OCI-LY3 (cell line): ENCODE measurements around the gene RTTN.
A peak's percentile ranks its signal among the peaks of the same experiment; 100 is the strongest.

Experiments
- H2AFZ ChIP-seq: fragments of 200-600, 300-600 bp; shearing (Covaris generic); 2 replicates; pipeline ENCODE4 v1.6.0; 2014; ENCODE audit warnings: antibody characterized with exemption, low read depth, low read length
- H3K27ac ChIP-seq: fragments of 200-600, 300-600 bp; sonication (generic); 2 replicates; pipeline ENCODE4 v1.5.1; 2014; ENCODE audit warnings: mild to moderate bottlenecking, low read length, moderate library complexity, mixed read lengths
- H3K27me3 ChIP-seq: fragments of 200-600, 300-600 bp; sonication (generic); 2 replicates; pipeline ENCODE4 v1.6.1; 2014; ENCODE audit warnings: low read depth, low read length, mixed read lengths
- H3K36me3 ChIP-seq: fragments of 200-600, 300-600 bp; sonication (generic); replicated peaks from 2 replicates; pipeline ENCODE3; 2014; ENCODE audit warnings: low read depth, low read length, mixed read lengths
- H3K4me1 ChIP-seq: fragments of 300-600, 200-600 bp; sonication (generic); 2 replicates; pipeline ENCODE4 v1.6.1; 2014; ENCODE audit warnings: low read length, mixed read lengths
- H3K4me2 ChIP-seq: fragments of 200-600, 300-600 bp; sonication (generic); 2 replicates; pipeline ENCODE4 v1.6.1; 2014; ENCODE audit warnings: low read length, mixed read lengths
- H3K4me3 ChIP-seq: fragments of 300-600, 200-600 bp; sonication (generic); 2 replicates; pipeline ENCODE4 v1.5.1; 2014; ENCODE audit warnings: antibody characterized with exemption, mild to moderate bottlenecking, low read length, moderate library complexity
- H3K79me2 ChIP-seq: fragments of 300-600, 200-600 bp; shearing (Covaris generic); 2 replicates; pipeline ENCODE4 v1.6.1; 2014; ENCODE audit warnings: mild to moderate bottlenecking, low read length, mixed read lengths
- H3K9ac ChIP-seq: fragments of 300-600, 200-600 bp; shearing (Covaris generic); 2 replicates; pipeline ENCODE4 v1.6.0; 2014; ENCODE audit warnings: mild to moderate bottlenecking, low read length, moderate library complexity
- H3K9me3 ChIP-seq: fragments of 200-600, 300-600 bp; shearing (Covaris generic); 2 replicates; pipeline ENCODE4 v1.6.1; 2014; ENCODE audit warnings: low read length, mixed read lengths; ENCODE audit not compliant: insufficient read depth
- H4K20me1 ChIP-seq: fragments of 200-600, 300-600 bp; sonication (generic); 2 replicates; pipeline ENCODE4 v1.6.1; 2016; ENCODE audit warnings: low read length, mixed read lengths; ENCODE audit not compliant: insufficient read depth
- CTCF ChIP-seq: fragments of 200-600, 300-600 bp; sonication (generic); IDR thresholded peaks from 2 replicates; pipeline ENCODE4 v1.5.1; 2014; ENCODE audit warnings: antibody characterized with exemption, low read length, low read depth
- EZH2phosphoT487 ChIP-seq: fragments of 200-600 bp; shearing (Covaris generic); IDR thresholded peaks from 2 replicates; pipeline ENCODE4 v1.6.1; 2018; ENCODE audit warnings: antibody characterized with exemption, mixed run types, low read depth

RTTN gene

GRCh38 chr18:69974365-69974764 lies 231.1 kb downstream of the RTTN start:
- TF ChIP-seq EZH2phosphoT487: no peak
- TF ChIP-seq CTCF: no peak
- no peak overlapping the region for H3K4me3 ChIP-seq
- peaks cover 37% of the 10 kb centered on the region for H3K4me1 ChIP-seq
- H4K20me1 ChIP-seq: no peaks in the 10 kb centered on the region
- peaks cover 8% of the 10 kb centered on the region for H3K9me3 ChIP-seq
- no peak overlapping the region for H2AFZ ChIP-seq
- H3K9ac ChIP-seq: no peak overlapping the region
- no peaks in the 10 kb centered on the region for H3K27me3 ChIP-seq
- no peak overlapping the region for H3K27ac ChIP-seq
- H3K79me2 ChIP-seq: no peaks in the 10 kb centered on the region
- H3K36me3 ChIP-seq: peaks cover 40% of the 10 kb centered on the region
- H3K4me2 ChIP-seq: no peak overlapping the region

GRCh38 chr18:69969491-69969890 lies 236.0 kb downstream of the RTTN start:
- TF ChIP-seq EZH2phosphoT487: no peak
- TF ChIP-seq CTCF: no peak
- H3K4me2 ChIP-seq: no peak overlapping the region
- H3K27ac ChIP-seq: no peak overlapping the region
- H3K79me2 ChIP-seq: no peaks in the 10 kb centered on the region
- H4K20me1 ChIP-seq: no peaks in the 10 kb centered on the region
- H3K27me3 ChIP-seq: no peaks in the 10 kb centered on the region
- no peak overlapping the region for H2AFZ ChIP-seq
- no peak overlapping the region for H3K9ac ChIP-seq
- H3K4me1 ChIP-seq: peaks cover 28% of the 10 kb centered on the region
- H3K36me3 ChIP-seq: peaks cover 38% of the 10 kb centered on the region
- peaks cover 8% of the 10 kb centered on the region for H3K9me3 ChIP-seq
- no peak overlapping the region for H3K4me3 ChIP-seq

GRCh38 chr18:69968039-69968438 lies 237.4 kb downstream of the RTTN start:
- TF ChIP-seq EZH2phosphoT487 (no peak), CTCF (peak; percentile 17; the same call in 1 of the 2 replicates)
- Histone ChIP-seq H3K4me2 (peak overlapping the region; percentile 55), H3K79me2 (no peaks in the 10 kb centered on the region), H3K9ac (peak overlapping the region; percentile 24; the same call in 1 of the 2 replicates), H3K27me3 (no peaks in the 10 kb centered on the region), H4K20me1 (no peaks in the 10 kb centered on the region), H2AFZ (no peak overlapping the region), H3K9me3 (peaks cover 8% of the 10 kb centered on the region), H3K4me1 (peaks cover 25% of the 10 kb centered on the region), H3K4me3 (peak overlapping the region; percentile 8), H3K27ac (peak overlapping the region; percentile 53), H3K36me3 (peaks cover 29% of the 10 kb centered on the region)

- Histone ChIP-seq H3K4me1 (peaks cover 25% of the 10 kb centered on the region), H4K20me1 (no peaks in the 10 kb centered on the region), H2AFZ (no peak overlapping the region), H3K36me3 (peaks cover 6% of the 10 kb centered on the region), H3K4me3 (no peak overlapping the region), H3K9ac (no peak overlapping the region), H3K27ac (no peak overlapping the region), H3K27me3 (no peaks in the 10 kb centered on the region), H3K9me3 (no peaks in the 10 kb centered on the region), H3K79me2 (no peaks in the 10 kb centered on the region), H3K4me2 (no peak overlapping the region)
- TF ChIP-seq EZH2phosphoT487 (no peak), CTCF (no peak)
Observed at GRCh38 chr18:69963196-69963595, 242.3 kb downstream of the RTTN start.
